PC-3 (cell line): ENCODE results near the gene C2. TPM values are rescaled to one million over a fixed set of nuclear protein-coding genes. Genes with fewer than 3 reads are reported as not detected.
"Not testable (repeated sequence)": the region's sequence is repeated elsewhere in the genome, so short reads cannot be mapped to it uniquely, and the experiment has no call there.

Experiments used
- ATAC-seq: fragments of 200-7000 bp; cut with Tn5 transposase; 2 replicates; pipeline ENCODE4 v1.9.1; 2020; ENCODE audit warnings: mild to moderate bottlenecking, moderate library complexity
- BruUV-seq: library from RNA; stranded (reverse); fragments of 400-500 nt; replicated peaks from 2 replicates; lab custom pipeline; 2021; lab: Mats Ljungman, UMichigan
- CTCF ChIA-PET: fragments of 300-600 bp; sonication (Branson Sonifier 250); formaldehyde crosslinking; loops from one replicate; lab custom pipeline; 2022; ENCODE audit warnings: antibody characterized with exemption; lab: Charles Lee
- POLR2A ChIA-PET: fragments of 300-600 bp; sonication (Branson Sonifier 250); formaldehyde crosslinking; loops from one replicate; lab custom pipeline; 2022; ENCODE audit warnings: antibody characterized with exemption; ENCODE audit not compliant: unreplicated experiment; lab: Charles Lee
- DNase-seq: peaks from one replicate; pipeline ENCODE4 v3.0.0-alpha.2; 2015
- H2AFZ ChIP-seq: fragments of 300-600 bp; sonication (generic); 2 replicates; pipeline ENCODE4 v1.6.0; 2016; ENCODE audit warnings: antibody characterized with exemption, low read length
- H3F3A ChIP-seq: fragments of 300-600 bp; sonication (generic); one replicate; pipeline ENCODE4 v1.6.0; 2017; ENCODE audit warnings: antibody characterized with exemption, low read length, control low read depth, mild to moderate bottlenecking; ENCODE audit not compliant: unreplicated experiment
- H3K27ac ChIP-seq: fragments of 300-600 bp; sonication (generic); 2 replicates; pipeline ENCODE4 v1.5.1; 2016; ENCODE audit warnings: mild to moderate bottlenecking, low read length
- H3K27me3 ChIP-seq: fragments of 300-600 bp; sonication (generic); 2 replicates; pipeline ENCODE4 v1.6.1; 2016; ENCODE audit warnings: low read length, mixed read lengths
- H3K36me3 ChIP-seq: fragments of 300-600 bp; sonication (generic); 2 replicates; pipeline ENCODE4 v1.6.1; 2016; ENCODE audit warnings: low read depth, mixed run types, low read length, mixed read lengths
- H3K4me1 ChIP-seq: fragments of 300-600 bp; sonication (generic); 2 replicates; pipeline ENCODE4 v1.5.1; 2016; ENCODE audit warnings: low read length; ENCODE audit not compliant: insufficient read depth
- H3K4me2 ChIP-seq: fragments of 300-600 bp; sonication (generic); 2 replicates; pipeline ENCODE4 v1.6.0; 2016; ENCODE audit warnings: low read length
- H3K4me3 ChIP-seq: fragments of 300-600 bp; sonication (generic); 2 replicates; pipeline ENCODE4 v1.5.1; 2016; ENCODE audit warnings: mild to moderate bottlenecking, low read length, mixed read lengths
- H3K79me2 ChIP-seq: fragments of 300-600 bp; sonication (generic); 2 replicates; pipeline ENCODE4 v1.6.1; 2017; ENCODE audit warnings: low read length, mixed read lengths
- H3K9ac ChIP-seq: fragments of 300-600 bp; sonication (generic); 2 replicates; pipeline ENCODE4 v1.6.0; 2016; ENCODE audit warnings: mild to moderate bottlenecking, low read length
- H3K9me2 ChIP-seq: fragments of 300-600 bp; sonication (generic); replicated peaks from 2 replicates; pipeline ENCODE4 v1.6.1; 2016; ENCODE audit warnings: mixed run types, low read length, mixed read lengths
- H3K9me3 ChIP-seq: fragments of 300-600 bp; sonication (generic); 2 replicates; pipeline ENCODE4 v1.6.1; 2016; ENCODE audit warnings: low read length, mixed read lengths
- H4K20me1 ChIP-seq: fragments of 300-600 bp; sonication (generic); 2 replicates; pipeline ENCODE4 v1.6.1; 2016; ENCODE audit warnings: low read length, mixed read lengths
- EZH2 ChIP-seq: fragments of 300-600 bp; sonication (generic); IDR thresholded peaks from one replicate; pipeline ENCODE4 v1.6.1; 2017; ENCODE audit warnings: antibody characterized with exemption, mild to moderate bottlenecking, low read length; ENCODE audit not compliant: unreplicated experiment
- EZH2phosphoT487 ChIP-seq: fragments of 300-600 bp; sonication (generic); IDR thresholded peaks from 2 replicates; pipeline ENCODE4 v1.6.1; 2018; ENCODE audit warnings: mild to moderate bottlenecking, antibody characterized with exemption, low read length, borderline replicate concordance
- intact Hi-C: fragments of 100-400 bp; cut with micrococcal nuclease; formaldehyde crosslinking; loops from 2 replicates; pipeline ENCODE4 v1.9.0; 2023
- total RNA-seq: library from RNA; depleted of rRNA; stranded (reverse); fragments of >200 nt; gene quantifications from 2 replicates; pipeline ENCODE4 v1.2.3, GENCODE V29; 2014
- TF ChIP-seq, protein P1 (sequence below): fragments of 300-600 bp; sonication (generic); conservative IDR thresholded peaks from 2 replicates; pipeline ENCODE4 v1.5.1; 2017; ENCODE audit warnings: antibody characterized with exemption, low read depth, mild to moderate bottlenecking, low read length

The C2 gene
- total RNA-seq, 1 experiment from 2014 or later: not detected

- TF ChIP-seq, protein P1, sequence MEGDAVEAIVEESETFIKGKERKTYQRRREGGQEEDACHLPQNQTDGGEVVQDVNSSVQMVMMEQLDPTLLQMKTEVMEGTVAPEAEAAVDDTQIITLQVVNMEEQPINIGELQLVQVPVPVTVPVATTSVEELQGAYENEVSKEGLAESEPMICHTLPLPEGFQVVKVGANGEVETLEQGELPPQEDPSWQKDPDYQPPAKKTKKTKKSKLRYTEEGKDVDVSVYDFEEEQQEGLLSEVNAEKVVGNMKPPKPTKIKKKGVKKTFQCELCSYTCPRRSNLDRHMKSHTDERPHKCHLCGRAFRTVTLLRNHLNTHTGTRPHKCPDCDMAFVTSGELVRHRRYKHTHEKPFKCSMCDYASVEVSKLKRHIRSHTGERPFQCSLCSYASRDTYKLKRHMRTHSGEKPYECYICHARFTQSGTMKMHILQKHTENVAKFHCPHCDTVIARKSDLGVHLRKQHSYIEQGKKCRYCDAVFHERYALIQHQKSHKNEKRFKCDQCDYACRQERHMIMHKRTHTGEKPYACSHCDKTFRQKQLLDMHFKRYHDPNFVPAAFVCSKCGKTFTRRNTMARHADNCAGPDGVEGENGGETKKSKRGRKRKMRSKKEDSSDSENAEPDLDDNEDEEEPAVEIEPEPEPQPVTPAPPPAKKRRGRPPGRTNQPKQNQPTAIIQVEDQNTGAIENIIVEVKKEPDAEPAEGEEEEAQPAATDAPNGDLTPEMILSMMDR: no peak
- TF ChIP-seq EZH2phosphoT487: no peak
- TF ChIP-seq EZH2: no peak
- Histone ChIP-seq H3K27me3 (no peaks in the 10 kb centered on the region), H3K36me3 (peaks cover 18% of the 10 kb centered on the region), H2AFZ (peak within 1 kb of the TSS; percentile 87), H3K4me1 (peaks cover 23% of the 10 kb centered on the region), H3K9me3 (no peaks in the 10 kb centered on the region), H3K9me2 (no peaks in the 10 kb centered on the region), H3K27ac (peak within 1 kb of the TSS; percentile 86), H3K9ac (peak within 1 kb of the TSS; percentile 90), H3K4me3 (peak within 1 kb of the TSS; percentile 89), H3K4me2 (peak within 1 kb of the TSS; percentile 94), H3K79me2 (peaks cover 44% of the 10 kb centered on the region), H3F3A (no peaks in the 10 kb centered on the region), H4K20me1 (no peaks in the 10 kb centered on the region)
- BruUV-seq: no TSS peak
- peak; percentile 98 for DNase-seq
- ChIA-PET CTCF (interaction anchor here (0.6 kb wide), 1 partner anchor 273 kb away, joined by 3 read pairs; no protein-coding TSS in a partner anchor), POLR2A (interaction anchor here (0.6 to 1.0 kb wide), 2 partner anchors 75 to 165 kb away, joined by 3 read pairs; partner anchors contain the start of gene LSM2)
- ATAC-seq: peak; percentile 89
- intact Hi-C loops: loop anchor here (10.0 kb wide), 1 partner anchor 113 kb away; no protein-coding TSS in a partner anchor
These were observed 44.6 kb downstream of the C2 start, which contains the start of gene DXO for GRCh38 chr6:31971993-31972708. DXO (minus strand) TSS chr6:31972138; CDS start chr6:31971675, 463 bp downstream.

DNA sequence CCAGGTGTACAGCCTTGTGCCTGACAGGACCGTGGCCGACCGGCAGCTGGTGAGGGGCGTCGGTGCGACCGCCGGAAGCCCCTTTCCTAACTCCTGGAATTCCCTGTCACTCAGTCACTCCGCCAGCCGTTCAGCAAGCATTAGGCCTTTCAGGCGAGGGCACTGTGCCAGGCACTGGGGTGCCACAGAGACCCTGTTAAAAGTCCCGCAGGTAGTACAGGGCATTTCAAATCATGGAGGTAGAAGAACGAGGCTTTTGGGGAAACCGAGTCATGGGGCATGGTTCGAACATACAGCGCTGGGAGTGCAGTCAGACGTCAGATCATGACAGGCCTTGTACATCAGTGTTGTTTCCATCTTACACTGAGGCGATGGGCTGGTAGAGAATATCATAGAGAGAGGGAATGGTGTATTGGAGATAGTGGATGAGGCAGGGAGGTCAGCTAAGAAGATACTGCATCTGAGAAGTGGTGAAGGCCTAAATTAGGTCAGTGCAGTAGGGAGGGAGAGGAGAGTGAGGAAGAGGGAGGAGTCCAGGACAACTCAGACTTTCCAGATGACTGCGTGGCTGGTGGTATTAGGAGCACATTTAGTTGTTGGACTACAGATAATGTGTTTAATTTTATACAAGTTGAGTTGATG lies 45.3 kb downstream of the C2 start:
- H3K27ac ChIP-seq: peak overlapping the region; percentile 86
- peak overlapping the region; percentile 94 for H3K4me2 ChIP-seq
- H3K9me3 ChIP-seq: no peaks in the 10 kb centered on the region
- POLR2A ChIA-PET: no interaction called here
- ATAC-seq: no peak
- H3K9ac ChIP-seq: peak overlapping the region; percentile 90
- TF ChIP-seq EZH2 (no peak), EZH2phosphoT487 (no peak)
- TF ChIP-seq, protein P1: no peak
- peak overlapping the region; percentile 89 for H3K4me3 ChIP-seq
- H3K36me3 ChIP-seq: peaks cover 11% of the 10 kb centered on the region
- DNase-seq: no peak
- intact Hi-C loops: loop anchor here (10.0 kb wide), 1 partner anchor 112 kb away; no protein-coding TSS in a partner anchor
- H3K27me3 ChIP-seq: no peaks in the 10 kb centered on the region
- peaks cover 23% of the 10 kb centered on the region for H3K4me1 ChIP-seq
- CTCF ChIA-PET: interaction anchor here (0.6 kb wide), 1 partner anchor 272 kb away, joined by 3 read pairs; no protein-coding TSS in a partner anchor
- peak overlapping the region; percentile 87 for H2AFZ ChIP-seq
- H3F3A ChIP-seq: no peaks in the 10 kb centered on the region
- H3K79me2 ChIP-seq: peaks cover 44% of the 10 kb centered on the region
- no peaks in the 10 kb centered on the region for H3K9me2 ChIP-seq
- BruUV-seq: TSS peak; percentile 75
- H4K20me1 ChIP-seq: no peaks in the 10 kb centered on the region

- H3K27me3 ChIP-seq, BruUV-seq, DNase-seq, ATAC-seq, POLR2A ChIA-PET, H3K9ac ChIP-seq, H3K4me3 ChIP-seq, H2AFZ ChIP-seq, CTCF ChIA-PET, H3K9me2 ChIP-seq, H4K20me1 ChIP-seq, H3K36me3 ChIP-seq, H3K9me3 ChIP-seq, H3K4me2 ChIP-seq, H3K27ac ChIP-seq, H3F3A ChIP-seq: not testable (repeated sequence)
- intact Hi-C loops: loop anchor here (10.0 kb wide), 1 partner anchor 109 kb away; no protein-coding TSS in a partner anchor
- H3K79me2 ChIP-seq: peaks cover 29% of the 10 kb centered on the region
- H3K4me1 ChIP-seq: peaks cover 10% of the 10 kb centered on the region
These were observed 48.5 kb downstream of the C2 start for GRCh38 chr6:31976065-31976464.
